HG03378 (cell line): ENCODE measurements around the gene RGPD5.
"Not testable (repeated sequence)": the region's sequence is repeated elsewhere in the genome, so short reads cannot be mapped to it uniquely, and the experiment has no call there.

Experiments
- ATAC-seq: cut with Tn5 transposase; IDR thresholded peaks from one replicate; pipeline ENCODE4 v1.9.1; 2021; ENCODE audit warnings: mild to moderate bottlenecking, moderate library complexity; ENCODE audit not compliant: unreplicated experiment

The RGPD5 gene

DNA sequence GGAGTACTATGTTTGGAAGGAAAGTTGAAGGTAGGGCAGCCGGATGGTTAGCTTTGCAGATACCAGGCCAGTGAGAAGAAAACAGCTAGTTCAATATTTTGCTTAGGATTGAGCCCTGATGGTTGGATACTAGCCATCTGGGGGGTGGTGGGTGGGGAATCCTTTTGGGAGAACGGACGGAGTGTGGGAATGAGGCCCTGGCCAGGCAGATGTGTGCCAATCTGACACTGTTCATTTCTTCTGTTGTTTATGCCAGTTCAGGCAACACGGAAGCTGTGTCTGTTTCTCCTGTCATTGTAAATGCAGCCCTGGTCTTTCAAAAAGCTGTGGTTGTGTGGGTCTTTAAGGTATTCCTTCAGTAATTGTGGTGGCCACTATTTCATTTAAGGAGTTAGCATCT is 96.9 kb downstream of the RGPD5 start:
- not testable (repeated sequence) for ATAC-seq

DNA sequence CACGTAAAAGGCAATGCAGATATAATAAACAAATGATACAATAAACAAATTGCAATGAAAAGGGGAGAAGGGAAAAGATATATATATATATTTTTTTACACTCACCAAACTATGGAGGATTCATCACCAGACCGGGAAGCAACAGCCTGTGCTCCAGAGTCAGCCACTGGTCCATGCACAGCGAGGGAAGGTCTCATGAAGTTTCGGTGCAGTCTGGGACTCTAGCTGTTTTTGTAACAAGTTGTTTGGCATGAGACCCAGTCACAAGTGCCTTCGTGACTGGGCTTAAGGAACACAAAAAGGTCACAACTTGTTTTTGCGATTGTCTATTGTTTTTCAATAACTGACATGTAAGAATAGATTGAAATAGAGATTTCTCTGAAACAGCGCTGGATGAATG is 99.6 kb downstream of the RGPD5 start:
- ATAC-seq: not testable (repeated sequence)

DNA sequence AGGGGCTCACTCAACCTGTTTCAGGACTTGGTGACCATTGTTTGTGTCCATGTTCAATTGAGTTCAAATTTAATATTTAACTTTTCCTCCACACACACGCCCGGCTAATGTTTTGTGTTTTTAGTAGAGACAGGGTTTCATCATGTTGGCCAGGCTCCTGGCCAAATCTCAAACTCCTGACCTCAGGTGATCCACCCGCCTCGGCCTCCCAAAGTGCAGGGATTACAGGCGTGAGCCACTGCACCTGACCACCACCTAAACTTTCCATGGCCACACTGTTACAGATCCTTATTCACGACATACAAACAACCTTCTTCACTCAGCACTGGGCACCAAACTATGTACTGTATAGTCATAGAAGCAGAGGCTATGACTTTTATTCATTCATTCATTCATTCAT is 100.0 kb downstream of the RGPD5 start:
- ATAC-seq: not testable (repeated sequence)

DNA sequence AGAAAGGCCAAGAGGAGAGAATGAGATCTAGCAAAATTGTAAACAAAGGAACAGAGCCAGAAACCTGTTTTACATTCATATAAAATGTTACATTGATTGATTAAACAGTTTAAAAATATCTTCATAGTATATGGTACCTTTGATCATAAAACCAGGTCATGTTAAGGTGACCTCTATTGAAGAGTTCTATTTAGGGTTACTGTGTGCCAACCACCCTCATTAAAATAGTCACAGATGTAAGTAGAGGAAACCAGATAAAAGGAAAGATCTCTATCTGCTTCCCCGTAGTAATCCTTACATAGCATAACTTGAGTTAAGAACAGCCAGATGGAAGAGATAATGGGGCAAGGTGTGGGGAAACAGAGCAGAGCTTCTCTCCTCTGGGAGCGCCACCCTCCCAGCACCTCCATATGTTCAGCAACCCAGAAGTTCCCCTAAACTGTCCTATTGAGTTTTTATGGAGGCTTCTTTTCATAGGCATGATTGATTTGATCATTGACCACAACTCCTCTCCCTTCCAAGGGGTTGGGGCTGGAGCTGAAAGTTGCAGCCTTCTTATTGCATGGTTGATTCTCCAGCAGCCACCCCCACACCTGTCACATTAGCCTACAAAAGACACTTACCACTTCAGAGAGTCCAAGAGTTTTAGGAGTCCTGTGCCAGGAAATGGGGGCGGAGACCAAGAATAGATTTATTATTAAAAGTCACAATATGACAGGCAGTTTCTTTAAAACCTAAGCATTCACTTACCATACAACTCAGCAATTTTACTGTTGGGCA is 101.2 kb downstream of the RGPD5 start:
- not testable (repeated sequence) for ATAC-seq

DNA sequence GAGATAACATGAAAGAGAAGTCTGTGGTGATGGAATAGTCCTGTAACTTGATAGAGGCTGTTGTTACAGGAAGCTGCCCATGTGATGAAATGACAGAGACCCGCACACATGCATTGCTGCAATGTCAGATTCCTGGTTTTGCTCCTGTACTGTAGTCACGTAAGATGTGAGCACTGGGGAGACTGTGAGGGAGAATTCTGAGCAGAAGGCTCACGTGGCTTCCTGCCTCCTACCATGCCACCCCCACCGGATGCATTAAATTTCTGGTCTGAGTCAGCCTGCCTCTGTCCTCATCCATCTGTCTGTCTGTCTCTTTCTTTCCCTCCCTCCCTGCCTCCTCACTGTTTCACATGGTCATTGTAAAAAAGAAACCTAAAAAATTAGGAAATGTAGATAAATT is 102.1 kb downstream of the RGPD5 start:
- ATAC-seq: peak; percentile 90

DNA sequence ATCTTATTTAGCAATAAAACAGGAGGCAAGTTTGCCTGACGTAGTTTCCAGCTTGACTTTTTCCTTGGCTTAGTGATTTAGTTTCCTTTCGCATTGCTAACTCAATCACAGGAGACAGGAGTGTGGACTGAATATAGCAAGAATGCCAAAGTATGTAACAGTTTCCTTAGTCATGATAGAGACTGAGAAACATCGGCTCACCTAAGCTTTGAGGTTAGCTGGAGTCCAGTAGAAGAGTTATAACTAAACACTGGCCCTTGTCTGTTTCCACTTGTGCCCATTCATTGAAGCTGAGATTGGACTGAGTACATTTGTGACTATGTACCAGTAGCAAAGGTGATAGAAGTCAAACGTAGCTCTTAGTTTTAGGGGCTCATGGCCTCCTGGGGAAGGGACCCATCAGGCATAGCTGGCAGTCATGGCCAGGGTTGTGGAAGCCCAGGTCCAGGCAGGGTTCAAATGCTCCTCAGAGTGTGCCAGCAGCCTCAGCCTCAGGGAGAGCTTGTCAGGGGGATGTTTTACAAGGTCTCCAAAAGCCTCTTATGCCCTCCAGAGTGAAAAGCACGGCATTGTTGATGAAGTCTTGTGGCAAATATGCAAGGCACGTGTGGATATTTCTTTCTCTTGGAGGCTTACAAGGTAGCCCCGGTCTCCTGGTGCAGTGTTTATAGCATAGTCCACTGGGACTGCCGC is 103.8 kb downstream of the RGPD5 start:
- not testable (repeated sequence) for ATAC-seq

DNA sequence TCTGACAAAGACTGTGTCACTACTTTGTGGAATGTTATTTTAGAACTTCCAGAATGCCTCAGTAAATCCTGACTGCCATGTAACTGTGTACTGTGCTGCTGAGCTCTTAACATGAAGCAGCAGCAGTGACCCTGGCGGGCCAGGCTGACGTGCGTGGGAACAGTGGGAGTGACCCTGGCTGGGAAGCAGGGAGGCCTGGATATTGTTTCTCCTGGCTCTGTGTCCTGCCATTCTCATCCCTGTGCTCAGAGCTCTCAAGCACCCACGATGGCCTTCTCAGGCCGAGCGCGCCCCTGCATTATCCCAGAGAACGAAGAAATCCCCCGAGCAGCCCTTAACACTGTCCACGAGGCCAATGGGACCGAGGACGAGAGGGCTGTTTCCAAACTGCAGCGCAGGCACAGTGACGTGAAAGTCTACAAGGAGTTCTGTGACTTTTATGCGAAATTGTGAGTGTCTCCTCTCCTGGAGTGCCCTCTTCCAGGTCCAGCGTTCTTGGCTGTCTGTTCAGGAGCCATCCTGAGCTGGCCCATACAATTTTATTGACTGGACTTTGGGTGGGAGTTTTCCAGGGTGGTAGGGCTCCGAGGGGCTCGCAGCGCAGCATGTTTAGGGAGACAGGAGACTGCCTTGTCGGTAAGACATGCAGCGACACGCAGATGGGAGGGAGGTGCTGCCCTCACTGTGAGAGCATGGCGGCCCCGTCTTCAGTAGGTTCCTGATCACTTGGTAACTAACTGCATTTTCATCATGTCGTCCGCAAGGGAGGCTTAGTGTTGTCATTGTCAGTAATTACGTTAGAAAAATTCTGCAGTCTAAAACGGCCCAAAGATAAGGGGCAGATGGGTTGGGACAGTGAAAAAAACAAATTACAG is 104.6 kb downstream of the RGPD5 start, which contains the start of gene LIMS3:
Gene LIMS3 (plus strand): TSS at position 227 of the 875 bp plus-strand sequence. CDS start 41 bp downstream, at position 268.
- ATAC-seq: not testable (repeated sequence)

DNA sequence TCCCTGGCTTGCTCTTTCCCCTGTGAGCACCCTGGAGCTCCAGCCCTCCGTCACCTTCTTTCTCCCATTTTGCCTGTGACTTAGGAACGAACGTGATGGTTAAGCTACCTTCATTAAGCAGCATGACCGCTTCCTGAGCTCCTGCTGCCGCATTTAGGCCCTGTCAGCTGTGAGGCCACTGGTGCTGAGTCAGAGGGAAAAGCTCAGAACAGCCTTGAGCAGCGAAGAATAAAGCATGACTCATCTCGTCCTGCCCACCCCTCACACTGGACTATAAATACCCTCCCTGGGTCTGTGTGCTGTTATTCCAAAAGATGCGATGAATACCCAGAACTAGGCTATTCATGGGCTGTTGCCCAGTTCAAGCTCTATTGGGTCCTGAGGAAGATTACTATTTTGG is 111.7 kb downstream of the RGPD5 start:
- ATAC-seq: peak; percentile 88
